SK-N-SH treated with all-trans-retinoic acid at 6 μM for 48 hours (cell line): ENCODE measurements around the gene CDC16.
"Not testable (repeated sequence)": the region's sequence is repeated elsewhere in the genome, so short reads cannot be mapped to it uniquely, and the experiment has no call there.

Experiments
- ATAC-seq: fragments of 200-7000 bp; cut with Tn5 transposase; 3 replicates; pipeline ENCODE4 v1.9.1; 2020; ENCODE audit warnings: mild to moderate bottlenecking, moderate library complexity
- BACH2 ChIP-seq: fragments of 250-450 bp; sonication (Bioruptor Pico); IDR thresholded peaks from 2 replicates; pipeline ENCODE4 v1.9.0; 2021; ENCODE audit warnings: mild to moderate bottlenecking, borderline replicate concordance
- CSDC2 ChIP-seq: fragments of 250-450 bp; sonication (Bioruptor Pico); IDR thresholded peaks from 2 replicates; pipeline ENCODE4 v1.5.0; 2020; ENCODE audit warnings: mild to moderate bottlenecking, moderate library complexity
- ESRRG ChIP-seq: fragments of 250-450 bp; sonication (Bioruptor Pico); IDR thresholded peaks from 2 replicates; pipeline ENCODE4 v1.6.1; 2021; ENCODE audit warnings: mild to moderate bottlenecking
- GLIS3 ChIP-seq: fragments of 250-450 bp; sonication (Bioruptor Pico); IDR thresholded peaks from 2 replicates; pipeline ENCODE4 v1.5.0; 2020; ENCODE audit warnings: mild to moderate bottlenecking, moderate library complexity
- ISL1 ChIP-seq: fragments of 250-450 bp; sonication (Bioruptor Pico); IDR thresholded peaks from 2 replicates; pipeline ENCODE4 v2.1.2; 2022; ENCODE audit warnings: mild to moderate bottlenecking, moderate library complexity
- OSR1 ChIP-seq: fragments of 250-450 bp; sonication (Bioruptor Pico); IDR thresholded peaks from 2 replicates; pipeline ENCODE4 v1.8.0; 2022; ENCODE audit warnings: moderate library complexity, mild to moderate bottlenecking, inconsistent platforms
- PPARA ChIP-seq: fragments of 250-450 bp; sonication (Bioruptor Pico); IDR thresholded peaks from 2 replicates; pipeline ENCODE4 v1.5.0; 2020; ENCODE audit warnings: mild to moderate bottlenecking, borderline replicate concordance
- RARB ChIP-seq: fragments of 250-450 bp; sonication (Bioruptor Pico); IDR thresholded peaks from 2 replicates; pipeline ENCODE4 v1.8.0; 2021; ENCODE audit warnings: mild to moderate bottlenecking, moderate library complexity
- SNAI2 ChIP-seq: fragments of 250-450 bp; sonication (Bioruptor Pico); IDR thresholded peaks from 2 replicates; pipeline ENCODE4 v1.5.0; 2020; ENCODE audit warnings: mild to moderate bottlenecking, moderate library complexity
- TCF4 ChIP-seq: fragments of 250-450 bp; sonication (Bioruptor Pico); IDR thresholded peaks from 2 replicates; pipeline ENCODE4 v1.8.0; 2021; ENCODE audit warnings: mild to moderate bottlenecking, moderate library complexity, borderline replicate concordance
- TOX ChIP-seq: fragments of 250-450 bp; sonication (Bioruptor Pico); IDR thresholded peaks from 2 replicates; pipeline ENCODE4 v1.8.0; 2021; ENCODE audit warnings: mild to moderate bottlenecking, moderate library complexity, borderline replicate concordance
- ZC3H10 ChIP-seq: fragments of 250-450 bp; sonication (Bioruptor Pico); IDR thresholded peaks from 2 replicates; pipeline ENCODE4 v1.5.1; 2021; ENCODE audit warnings: mild to moderate bottlenecking, moderate library complexity
- ZFP3 ChIP-seq: fragments of 250-450 bp; sonication (Bioruptor Pico); IDR thresholded peaks from 2 replicates; pipeline ENCODE4 v1.5.0; 2020; ENCODE audit warnings: mild to moderate bottlenecking, moderate library complexity
- ZFP30 ChIP-seq: fragments of 450-650 bp; formaldehyde crosslinking; IDR thresholded peaks from 2 replicates; pipeline ENCODE4 v1.5.0; 2022; ENCODE audit warnings: mild to moderate bottlenecking, moderate library complexity
- ZNF565 ChIP-seq: fragments of 450-650 bp; formaldehyde crosslinking; conservative IDR thresholded peaks from 2 replicates; pipeline ENCODE4 v1.5.0; 2020; ENCODE audit warnings: low read depth, mild to moderate bottlenecking, moderate library complexity
- ZNF70 ChIP-seq: fragments of 450-650 bp; formaldehyde crosslinking; IDR thresholded peaks from 2 replicates; pipeline ENCODE4 v1.5.0; 2020; ENCODE audit warnings: mild to moderate bottlenecking, moderate library complexity
- ZNF8 ChIP-seq: fragments of 450-650 bp; formaldehyde crosslinking; IDR thresholded peaks from 2 replicates; pipeline ENCODE4 v1.5.0; 2020; ENCODE audit warnings: mild to moderate bottlenecking, moderate library complexity
- TF ChIP-seq, protein P1 (sequence below): fragments of 250-450 bp; sonication (Bioruptor Pico); IDR thresholded peaks from 2 replicates; pipeline ENCODE4 v1.8.0; 2021; ENCODE audit warnings: low read depth, mild to moderate bottlenecking, moderate library complexity, borderline replicate concordance
- TF ChIP-seq, protein P2 (sequence below): fragments of 250-450 bp; sonication (Bioruptor Pico); IDR thresholded peaks from 2 replicates; pipeline ENCODE4 v1.5.1; 2021; ENCODE audit warnings: mild to moderate bottlenecking, moderate library complexity
- TF ChIP-seq, protein P3 (sequence below): fragments of 250-450 bp; sonication (Bioruptor Pico); IDR thresholded peaks from 2 replicates; pipeline ENCODE4 v1.5.1; 2020; ENCODE audit warnings: low read depth, mild to moderate bottlenecking, moderate library complexity
- TF ChIP-seq, protein P4 (sequence below): fragments of 250-450 bp; sonication (Bioruptor Pico); IDR thresholded peaks from 2 replicates; pipeline ENCODE4 v1.5.0; 2020; ENCODE audit warnings: mild to moderate bottlenecking, moderate library complexity
- TF ChIP-seq, protein P5 (sequence below): fragments of 250-450 bp; sonication (Bioruptor Pico); IDR thresholded peaks from 2 replicates; pipeline ENCODE4 v1.8.0; 2020; ENCODE audit warnings: mild to moderate bottlenecking, moderate library complexity, borderline replicate concordance

CDC16 gene

DNA sequence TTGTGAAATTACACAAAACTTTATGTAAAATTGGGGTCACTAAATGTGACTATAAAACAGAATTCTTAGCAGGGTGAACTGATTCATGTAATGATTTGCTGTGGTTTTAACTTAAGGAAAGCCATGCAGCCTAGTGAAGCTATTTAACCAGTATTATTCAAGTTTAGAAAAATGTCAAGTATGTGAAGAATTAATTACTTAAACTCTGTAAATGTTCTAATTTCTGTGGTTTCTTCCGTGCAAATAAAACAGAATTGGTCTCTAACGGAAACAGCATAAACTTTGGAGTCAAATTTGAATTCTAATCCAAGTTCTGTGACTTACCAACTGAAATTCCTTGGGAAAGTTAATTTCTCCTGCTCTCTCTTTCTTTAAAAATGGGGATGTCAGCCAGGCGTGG lies 13.3 kb downstream of the CDC16 start:
- no peak for ATAC-seq
- no peak for TF ChIP-seq ZNF8
- TF ChIP-seq, protein P1, sequence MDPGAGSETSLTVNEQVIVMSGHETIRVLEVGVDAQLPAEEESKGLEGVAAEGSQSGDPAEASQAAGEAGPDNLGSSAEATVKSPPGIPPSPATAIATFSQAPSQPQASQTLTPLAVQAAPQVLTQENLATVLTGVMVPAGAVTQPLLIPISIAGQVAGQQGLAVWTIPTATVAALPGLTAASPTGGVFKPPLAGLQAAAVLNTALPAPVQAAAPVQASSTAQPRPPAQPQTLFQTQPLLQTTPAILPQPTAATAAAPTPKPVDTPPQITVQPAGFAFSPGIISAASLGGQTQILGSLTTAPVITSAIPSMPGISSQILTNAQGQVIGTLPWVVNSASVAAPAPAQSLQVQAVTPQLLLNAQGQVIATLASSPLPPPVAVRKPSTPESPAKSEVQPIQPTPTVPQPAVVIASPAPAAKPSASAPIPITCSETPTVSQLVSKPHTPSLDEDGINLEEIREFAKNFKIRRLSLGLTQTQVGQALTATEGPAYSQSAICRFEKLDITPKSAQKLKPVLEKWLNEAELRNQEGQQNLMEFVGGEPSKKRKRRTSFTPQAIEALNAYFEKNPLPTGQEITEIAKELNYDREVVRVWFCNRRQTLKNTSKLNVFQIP (CRISPR knock-in tag), result no peak
- no peak for TF ChIP-seq ZFP30 (CRISPR knock-in tag)
- TF ChIP-seq RARB (CRISPR knock-in tag), result no peak
- TF ChIP-seq, protein P2, sequence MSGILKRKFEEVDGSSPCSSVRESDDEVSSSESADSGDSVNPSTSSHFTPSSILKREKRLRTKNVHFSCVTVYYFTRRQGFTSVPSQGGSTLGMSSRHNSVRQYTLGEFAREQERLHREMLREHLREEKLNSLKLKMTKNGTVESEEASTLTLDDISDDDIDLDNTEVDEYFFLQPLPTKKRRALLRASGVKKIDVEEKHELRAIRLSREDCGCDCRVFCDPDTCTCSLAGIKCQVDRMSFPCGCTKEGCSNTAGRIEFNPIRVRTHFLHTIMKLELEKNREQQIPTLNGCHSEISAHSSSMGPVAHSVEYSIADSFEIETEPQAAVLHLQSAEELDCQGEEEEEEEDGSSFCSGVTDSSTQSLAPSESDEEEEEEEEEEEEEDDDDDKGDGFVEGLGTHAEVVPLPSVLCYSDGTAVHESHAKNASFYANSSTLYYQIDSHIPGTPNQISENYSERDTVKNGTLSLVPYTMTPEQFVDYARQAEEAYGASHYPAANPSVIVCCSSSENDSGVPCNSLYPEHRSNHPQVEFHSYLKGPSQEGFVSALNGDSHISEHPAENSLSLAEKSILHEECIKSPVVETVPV (CRISPR knock-in tag), result no peak
- TF ChIP-seq, protein P3, sequence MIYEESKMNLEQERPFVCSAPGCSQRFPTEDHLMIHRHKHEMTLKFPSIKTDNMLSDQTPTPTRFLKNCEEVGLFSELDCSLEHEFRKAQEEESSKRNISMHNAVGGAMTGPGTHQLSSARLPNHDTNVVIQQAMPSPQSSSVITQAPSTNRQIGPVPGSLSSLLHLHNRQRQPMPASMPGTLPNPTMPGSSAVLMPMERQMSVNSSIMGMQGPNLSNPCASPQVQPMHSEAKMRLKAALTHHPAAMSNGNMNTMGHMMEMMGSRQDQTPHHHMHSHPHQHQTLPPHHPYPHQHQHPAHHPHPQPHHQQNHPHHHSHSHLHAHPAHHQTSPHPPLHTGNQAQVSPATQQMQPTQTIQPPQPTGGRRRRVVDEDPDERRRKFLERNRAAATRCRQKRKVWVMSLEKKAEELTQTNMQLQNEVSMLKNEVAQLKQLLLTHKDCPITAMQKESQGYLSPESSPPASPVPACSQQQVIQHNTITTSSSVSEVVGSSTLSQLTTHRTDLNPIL (CRISPR knock-in tag), result no peak
- TF ChIP-seq ESRRG, result no peak
- no peak for TF ChIP-seq ZNF565 (CRISPR knock-in tag)
- TF ChIP-seq ZNF70, result no peak
- TF ChIP-seq ZC3H10 (CRISPR knock-in tag), result no peak
- TF ChIP-seq BACH2 (CRISPR knock-in tag), result no peak
- no peak for TF ChIP-seq CSDC2 (CRISPR knock-in tag)
- TF ChIP-seq ZFP3 (CRISPR knock-in tag), result no peak

DNA sequence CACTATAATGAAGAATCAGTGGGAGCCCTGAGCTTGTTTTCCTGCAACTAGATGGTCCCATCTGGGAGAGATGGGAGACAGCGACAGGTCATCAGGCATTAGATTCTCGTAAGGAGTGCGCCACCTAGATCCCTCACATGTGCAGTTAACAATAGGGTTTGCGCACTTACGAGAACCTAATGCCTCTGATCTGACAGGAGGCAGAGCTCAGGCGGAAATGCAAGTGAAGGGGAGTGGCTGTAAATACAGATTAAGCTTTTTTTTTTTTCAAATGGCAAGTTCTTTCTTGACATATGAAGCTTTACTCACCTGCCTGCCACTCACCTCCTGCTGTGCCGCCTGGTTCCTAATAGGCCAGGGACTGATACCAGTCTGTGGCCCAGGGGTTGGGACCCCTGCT lies 14.4 kb downstream of the CDC16 start:
- TF ChIP-seq PPARA, result no peak
- TF ChIP-seq, protein P2 (CRISPR knock-in tag), result no peak
- no peak for ATAC-seq

DNA sequence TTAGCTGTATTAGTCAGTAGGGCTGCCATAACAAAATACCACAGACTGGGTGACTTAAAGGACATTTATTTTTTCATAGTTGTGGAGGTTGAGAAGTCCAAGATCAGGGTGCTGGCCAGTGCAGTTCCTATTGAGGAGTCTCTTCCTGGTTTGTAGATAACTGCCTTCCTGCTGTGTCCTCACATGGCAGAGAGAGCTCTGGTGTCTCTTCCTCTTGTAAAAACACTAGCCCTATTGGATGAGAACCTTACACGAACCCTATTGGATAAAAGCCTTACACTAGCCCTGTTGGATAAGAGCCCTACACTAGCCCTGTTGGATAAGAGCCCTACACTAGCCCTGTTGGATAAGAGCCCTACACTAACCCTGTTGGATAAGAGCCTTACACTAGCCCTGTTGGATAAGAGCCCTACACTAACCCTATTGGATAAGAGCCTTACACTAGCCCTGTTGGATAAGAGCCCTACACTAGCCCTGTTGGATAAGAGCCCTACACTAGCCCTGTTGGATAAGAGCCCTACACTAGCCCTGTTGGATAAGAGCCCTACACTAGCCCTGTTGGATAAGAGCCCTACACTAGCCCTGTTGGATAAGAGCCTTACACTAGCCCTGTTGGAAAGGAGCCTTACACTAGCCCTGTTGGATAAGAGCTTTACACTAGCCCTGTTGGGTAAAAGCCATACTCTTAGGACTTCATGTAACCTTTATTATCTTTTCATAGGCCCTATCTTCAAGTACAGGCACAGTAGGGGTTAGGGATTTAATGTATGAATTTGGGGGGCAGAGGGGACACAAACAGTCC lies 17.1 kb downstream of the CDC16 start:
- not testable (repeated sequence) for ATAC-seq

DNA sequence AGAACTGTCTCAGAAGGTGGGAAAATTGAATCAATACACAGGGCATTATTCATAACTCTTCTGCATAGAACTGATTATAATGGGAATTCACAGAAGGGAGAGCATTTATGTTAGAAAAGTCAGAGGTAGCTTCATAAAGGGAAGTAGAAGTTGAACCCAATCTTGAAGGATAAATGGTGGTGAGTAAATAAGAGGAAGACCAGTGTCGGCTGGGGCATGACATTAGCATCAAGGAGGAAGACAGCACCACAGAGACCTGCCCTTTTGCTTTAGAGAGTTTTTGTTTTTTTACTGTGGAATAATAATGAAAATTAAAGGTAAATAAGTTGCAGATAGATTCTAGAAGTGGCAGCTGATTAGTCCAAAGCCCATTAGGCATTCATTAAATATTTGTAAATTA lies 21.9 kb downstream of the CDC16 start:
- ATAC-seq, result no peak
- TF ChIP-seq SNAI2 (no peak), OSR1 (CRISPR knock-in tag) (no peak), TOX (CRISPR knock-in tag) (no peak)
- TF ChIP-seq, all 23 proteins: peak for 0

DNA sequence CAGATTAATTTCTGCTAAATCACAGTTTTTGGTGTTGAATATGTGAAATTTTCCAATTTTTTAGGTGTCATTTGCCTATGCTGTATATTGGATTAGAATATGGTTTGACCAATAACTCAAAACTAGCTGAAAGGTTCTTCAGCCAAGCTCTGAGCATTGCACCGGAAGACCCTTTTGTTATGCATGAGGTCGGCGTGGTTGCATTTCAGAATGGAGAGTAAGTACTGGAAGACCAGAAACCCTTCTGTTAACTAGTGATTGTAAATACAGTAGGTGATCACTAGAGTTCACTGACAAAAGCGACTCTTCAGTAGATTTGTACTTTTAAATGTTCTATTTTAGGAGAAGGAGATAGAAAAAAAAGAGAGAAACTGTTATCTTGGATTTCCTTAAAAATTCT lies 22.3 kb downstream of the CDC16 start:
- ATAC-seq, result no peak
- no peak for TF ChIP-seq BACH2 (CRISPR knock-in tag)
- TF ChIP-seq, protein P4, sequence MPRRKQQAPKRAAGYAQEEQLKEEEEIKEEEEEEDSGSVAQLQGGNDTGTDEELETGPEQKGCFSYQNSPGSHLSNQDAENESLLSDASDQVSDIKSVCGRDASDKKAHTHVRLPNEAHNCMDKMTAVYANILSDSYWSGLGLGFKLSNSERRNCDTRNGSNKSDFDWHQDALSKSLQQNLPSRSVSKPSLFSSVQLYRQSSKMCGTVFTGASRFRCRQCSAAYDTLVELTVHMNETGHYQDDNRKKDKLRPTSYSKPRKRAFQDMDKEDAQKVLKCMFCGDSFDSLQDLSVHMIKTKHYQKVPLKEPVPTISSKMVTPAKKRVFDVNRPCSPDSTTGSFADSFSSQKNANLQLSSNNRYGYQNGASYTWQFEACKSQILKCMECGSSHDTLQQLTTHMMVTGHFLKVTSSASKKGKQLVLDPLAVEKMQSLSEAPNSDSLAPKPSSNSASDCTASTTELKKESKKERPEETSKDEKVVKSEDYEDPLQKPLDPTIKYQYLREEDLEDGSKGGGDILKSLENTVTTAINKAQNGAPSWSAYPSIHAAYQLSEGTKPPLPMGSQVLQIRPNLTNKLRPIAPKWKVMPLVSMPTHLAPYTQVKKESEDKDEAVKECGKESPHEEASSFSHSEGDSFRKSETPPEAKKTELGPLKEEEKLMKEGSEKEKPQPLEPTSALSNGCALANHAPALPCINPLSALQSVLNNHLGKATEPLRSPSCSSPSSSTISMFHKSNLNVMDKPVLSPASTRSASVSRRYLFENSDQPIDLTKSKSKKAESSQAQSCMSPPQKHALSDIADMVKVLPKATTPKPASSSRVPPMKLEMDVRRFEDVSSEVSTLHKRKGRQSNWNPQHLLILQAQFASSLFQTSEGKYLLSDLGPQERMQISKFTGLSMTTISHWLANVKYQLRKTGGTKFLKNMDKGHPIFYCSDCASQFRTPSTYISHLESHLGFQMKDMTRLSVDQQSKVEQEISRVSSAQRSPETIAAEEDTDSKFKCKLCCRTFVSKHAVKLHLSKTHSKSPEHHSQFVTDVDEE (CRISPR knock-in tag), result no peak
- no peak for TF ChIP-seq RARB (CRISPR knock-in tag)
- TF ChIP-seq ZNF70, result no peak
- no peak for TF ChIP-seq GLIS3 (CRISPR knock-in tag)
- no peak for TF ChIP-seq ESRRG
- TF ChIP-seq TOX (CRISPR knock-in tag), result no peak
- TF ChIP-seq, protein P5, sequence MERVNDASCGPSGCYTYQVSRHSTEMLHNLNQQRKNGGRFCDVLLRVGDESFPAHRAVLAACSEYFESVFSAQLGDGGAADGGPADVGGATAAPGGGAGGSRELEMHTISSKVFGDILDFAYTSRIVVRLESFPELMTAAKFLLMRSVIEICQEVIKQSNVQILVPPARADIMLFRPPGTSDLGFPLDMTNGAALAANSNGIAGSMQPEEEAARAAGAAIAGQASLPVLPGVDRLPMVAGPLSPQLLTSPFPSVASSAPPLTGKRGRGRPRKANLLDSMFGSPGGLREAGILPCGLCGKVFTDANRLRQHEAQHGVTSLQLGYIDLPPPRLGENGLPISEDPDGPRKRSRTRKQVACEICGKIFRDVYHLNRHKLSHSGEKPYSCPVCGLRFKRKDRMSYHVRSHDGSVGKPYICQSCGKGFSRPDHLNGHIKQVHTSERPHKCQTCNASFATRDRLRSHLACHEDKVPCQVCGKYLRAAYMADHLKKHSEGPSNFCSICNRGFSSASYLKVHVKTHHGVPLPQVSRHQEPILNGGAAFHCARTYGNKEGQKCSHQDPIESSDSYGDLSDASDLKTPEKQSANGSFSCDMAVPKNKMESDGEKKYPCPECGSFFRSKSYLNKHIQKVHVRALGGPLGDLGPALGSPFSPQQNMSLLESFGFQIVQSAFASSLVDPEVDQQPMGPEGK, result no peak
- TF ChIP-seq ZNF565 (CRISPR knock-in tag), result no peak
- TF ChIP-seq CSDC2 (CRISPR knock-in tag), result no peak
- no peak for TF ChIP-seq TCF4 (CRISPR knock-in tag)
- TF ChIP-seq, protein P1 (CRISPR knock-in tag), result no peak
- TF ChIP-seq ZFP30 (CRISPR knock-in tag), result no peak
- no peak for TF ChIP-seq ISL1 (CRISPR knock-in tag)
- no peak for TF ChIP-seq ZC3H10 (CRISPR knock-in tag)
- no peak for TF ChIP-seq ZFP3 (CRISPR knock-in tag)
- TF ChIP-seq, all 23 proteins: peak for 0
